ENCODE data around the gene MS4A1. TPM values are rescaled to one million over a fixed set of nuclear protein-coding genes. Genes with fewer than 3 reads are reported as not detected.

The MS4A1 gene
- total RNA-seq, 1 experiment from 2014 or later, result not detected

DNA sequence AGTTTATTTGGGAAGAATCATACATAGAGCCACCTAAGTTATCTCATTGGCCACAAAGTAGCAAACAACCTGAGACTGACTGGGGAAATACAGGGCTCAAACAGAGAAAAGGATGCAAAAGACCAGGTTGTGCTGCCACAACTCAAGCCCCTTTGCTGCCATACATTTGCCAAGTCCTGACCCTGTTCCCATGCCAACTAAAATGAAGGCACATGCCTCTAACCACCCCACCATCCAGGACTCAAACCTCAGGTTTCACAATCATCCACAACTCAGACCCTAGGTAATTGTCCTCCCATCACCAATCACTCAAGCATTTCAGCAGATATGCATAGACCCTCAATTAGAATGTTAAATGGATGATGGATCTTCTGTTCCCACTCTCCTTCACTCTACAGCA, 1.4 kb upstream of the MS4A1 start:
- no peak overlapping the region for H3K27ac Mint-ChIP-seq
- no peaks in the 10 kb centered on the region for H3K9me3 ChIP-seq (ENCODE audit: control insufficient read depth, low read depth, low read length)
- no peak overlapping the region for H2BK20ac ChIP-seq (ENCODE audit: low read depth, low read length, poor library complexity, severe bottlenecking)
- no peak overlapping the region for H3K4me3 Mint-ChIP-seq
- no peak overlapping the region for H4K8ac ChIP-seq (replicated peaks; ENCODE audit: insufficient read length, low read depth, low read length)
- peaks cover 5% of the 10 kb centered on the region for H3K27me3 Mint-ChIP-seq (ENCODE audit: low read depth)
- no peak overlapping the region for H3K27ac ChIP-seq (ENCODE audit: insufficient read length, low read depth, low read length)
- DNase-seq, result no peak
- no peaks in the 10 kb centered on the region for H3K4me1 ChIP-seq (ENCODE audit: insufficient read depth, low read length)
- H2BK120ac ChIP-seq (ENCODE audit: low read depth, low read length, poor library complexity, severe bottlenecking), result no peak overlapping the region
- no peak overlapping the region for H2BK12ac ChIP-seq (ENCODE audit: insufficient read length, low read depth, low read length)
- H3K4me1 Mint-ChIP-seq, result 0 out of 4 replicates have a peak, but pooled peaks cover 0 to 2% of the 10 kb centered on the region in 2 experiments
- H3K9ac ChIP-seq (ENCODE audit: extremely low read depth, insufficient read length, low read length), result no peak overlapping the region
- no peak overlapping the region for H3T11ph ChIP-seq (ENCODE audit: low read length)
- H3K23ac ChIP-seq (ENCODE audit: insufficient read length, low read depth, low read length), result no peak overlapping the region
- H2AFZ ChIP-seq (ENCODE audit: low read length), result no peak overlapping the region
- H3K36me3 Mint-ChIP-seq (ENCODE audit: insufficient read depth in 1 of 3, low read depth in 3 of 3), result peaks cover 4 to 9% (median 7%) of the 10 kb centered on the region in 3 experiments; a peak in 6 of 7 replicates
- H2BK15ac ChIP-seq (ENCODE audit: low read depth, low read length), result no peak overlapping the region
- no peak overlapping the region for H3K56ac ChIP-seq (ENCODE audit: insufficient read length, low read depth, low read length)
- H4K20me1 ChIP-seq (ENCODE audit: control insufficient read depth, insufficient read depth, insufficient read length), result no peaks in the 10 kb centered on the region
- H3K23me2 ChIP-seq (ENCODE audit: insufficient read length, low read depth, low read length, poor library complexity, severe bottlenecking), result no peaks in the 10 kb centered on the region
- TF ChIP-seq, protein P1, sequence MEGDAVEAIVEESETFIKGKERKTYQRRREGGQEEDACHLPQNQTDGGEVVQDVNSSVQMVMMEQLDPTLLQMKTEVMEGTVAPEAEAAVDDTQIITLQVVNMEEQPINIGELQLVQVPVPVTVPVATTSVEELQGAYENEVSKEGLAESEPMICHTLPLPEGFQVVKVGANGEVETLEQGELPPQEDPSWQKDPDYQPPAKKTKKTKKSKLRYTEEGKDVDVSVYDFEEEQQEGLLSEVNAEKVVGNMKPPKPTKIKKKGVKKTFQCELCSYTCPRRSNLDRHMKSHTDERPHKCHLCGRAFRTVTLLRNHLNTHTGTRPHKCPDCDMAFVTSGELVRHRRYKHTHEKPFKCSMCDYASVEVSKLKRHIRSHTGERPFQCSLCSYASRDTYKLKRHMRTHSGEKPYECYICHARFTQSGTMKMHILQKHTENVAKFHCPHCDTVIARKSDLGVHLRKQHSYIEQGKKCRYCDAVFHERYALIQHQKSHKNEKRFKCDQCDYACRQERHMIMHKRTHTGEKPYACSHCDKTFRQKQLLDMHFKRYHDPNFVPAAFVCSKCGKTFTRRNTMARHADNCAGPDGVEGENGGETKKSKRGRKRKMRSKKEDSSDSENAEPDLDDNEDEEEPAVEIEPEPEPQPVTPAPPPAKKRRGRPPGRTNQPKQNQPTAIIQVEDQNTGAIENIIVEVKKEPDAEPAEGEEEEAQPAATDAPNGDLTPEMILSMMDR (conservative IDR thresholded peaks at IDR 0.05), result no peak
- H3K9me3 Mint-ChIP-seq, result peaks cover 13 to 16% of the 10 kb centered on the region in 2 experiments
- H4K5ac ChIP-seq (ENCODE audit: insufficient read length, low read depth, low read length), result no peak overlapping the region
- no peaks in the 10 kb centered on the region for H3K79me1 ChIP-seq (ENCODE audit: insufficient read depth, low read depth, low read length, poor library complexity, severe bottlenecking)
- H3K14ac ChIP-seq (ENCODE audit: insufficient read depth, low read length), result no peak overlapping the region
- no peak overlapping the region for H2AK5ac ChIP-seq (ENCODE audit: insufficient read length, low read length)
- H2BK5ac ChIP-seq (ENCODE audit: insufficient read length, low read length), result no peak overlapping the region
- no peak overlapping the region for H3K4ac ChIP-seq (ENCODE audit: low read depth, low read length)
- no peak overlapping the region for H3K18ac ChIP-seq (ENCODE audit: insufficient read length, low read depth, low read length)
- no peaks in the 10 kb centered on the region for H3K79me2 ChIP-seq (ENCODE audit: insufficient read depth, low read length)
- no peak overlapping the region for H4K91ac ChIP-seq (ENCODE audit: insufficient read length, low read depth, low read length)
- H3K27me3 ChIP-seq (ENCODE audit: insufficient read depth, low read length), result no peaks in the 10 kb centered on the region
- H3K4me2 ChIP-seq (ENCODE audit: insufficient read depth, insufficient read length, low read length), result no peak overlapping the region

Measured in H9 (cell line).